Measurements from ENCODE around the gene TMEM181.
"Not testable (repeated sequence)": the region's sequence is repeated elsewhere in the genome, so short reads cannot be mapped to it uniquely, and the experiment has no call there.

The TMEM181 gene

GRCh38 chr6:158603261-158604047, 43.6 kb downstream of the TMEM181 start:
- no peak for DNase-seq

GRCh38 chr6:158604048-158604406, 44.1 kb downstream of the TMEM181 start:
- DNase-seq = no peak

- peak; percentile 61 for DNase-seq
Measured at GRCh38 chr6:158605266-158605878, 45.5 kb downstream of the TMEM181 start.

- not testable (repeated sequence) for DNase-seq
Measured at GRCh38 chr6:158606011-158606410, 46.1 kb downstream of the TMEM181 start.

- DNase-seq = no peak
Measured at GRCh38 chr6:158606935-158607334, 47.0 kb downstream of the TMEM181 start.

GRCh38 chr6:158607411-158608170, 47.7 kb downstream of the TMEM181 start:
- DNase-seq = no peak

- DNase-seq = no peak
Measured at GRCh38 chr6:158608221-158608620, 48.3 kb downstream of the TMEM181 start.

- DNase-seq = no peak
Measured at GRCh38 chr6:158609455-158610155, 49.7 kb downstream of the TMEM181 start.

- no peak for DNase-seq
Measured at GRCh38 chr6:158610319-158610968, 50.6 kb downstream of the TMEM181 start.

GRCh38 chr6:158611039-158611438, 51.1 kb downstream of the TMEM181 start:
- no peak for DNase-seq

GRCh38 chr6:158611541-158612370, 51.9 kb downstream of the TMEM181 start:
- DNase-seq = no peak

- DNase-seq = not testable (repeated sequence)
Measured at GRCh38 chr6:158614606-158615005, 54.7 kb downstream of the TMEM181 start.

GRCh38 chr6:158618289-158618688, 58.4 kb downstream of the TMEM181 start:
- DNase-seq = not testable (repeated sequence)

GRCh38 chr6:158619922-158620801, 60.3 kb downstream of the TMEM181 start:
- DNase-seq = no peak

GRCh38 chr6:158620963-158621693, 61.2 kb downstream of the TMEM181 start:
- DNase-seq = no peak

GRCh38 chr6:158621694-158622544, 62.0 kb downstream of the TMEM181 start:
- no peak for DNase-seq

GRCh38 chr6:158622545-158623190, 62.8 kb downstream of the TMEM181 start:
- DNase-seq = no peak
